Retinal pigment epithelial cell (primary cell): ENCODE data around the gene CELSR1.

Experiments used
- DNase-seq: peaks from one replicate; pipeline ENCODE4 v3.0.0-alpha.2; 2010; ENCODE audit warnings: low read depth
- H3K4me3 ChIP-seq: 2 replicates; pipeline ENCODE4 v1.5.1; 2011; ENCODE audit warnings: mild to moderate bottlenecking, low read length, control low read depth, moderate library complexity
- CTCF ChIP-seq: conservative IDR thresholded peaks from 2 replicates; pipeline ENCODE4 v1.5.1; 2011; ENCODE audit warnings: low read depth, low read length, control low read depth, inconsistent platforms

The CELSR1 gene

GRCh38 chr22:46545086-46545792, 7.8 kb upstream of the CELSR1 start:
- no peak for DNase-seq
- TF ChIP-seq CTCF: no peak
- H3K4me3 ChIP-seq: no peak overlapping the region

- TF ChIP-seq CTCF: peak; percentile 95
- H3K4me3 ChIP-seq: no peak overlapping the region
- no peak for DNase-seq
Observed at GRCh38 chr22:46542011-46542985, 4.9 kb upstream of the CELSR1 start.

GRCh38 chr22:46541536-46541935, 4.1 kb upstream of the CELSR1 start:
- no peak overlapping the region for H3K4me3 ChIP-seq
- TF ChIP-seq CTCF: no peak
- no peak for DNase-seq

- H3K4me3 ChIP-seq: no peak overlapping the region
- no peak for TF ChIP-seq CTCF
- no peak for DNase-seq
Observed at GRCh38 chr22:46540874-46541273, 3.5 kb upstream of the CELSR1 start.

GRCh38 chr22:46539169-46539568, 1.7 kb upstream of the CELSR1 start:
- no peak for DNase-seq
- no peak for TF ChIP-seq CTCF
- H3K4me3 ChIP-seq: no peak overlapping the region

GRCh38 chr22:46538814-46539160, 1.4 kb upstream of the CELSR1 start:
- DNase-seq: no peak
- no peak for TF ChIP-seq CTCF
- H3K4me3 ChIP-seq: peak overlapping the region; percentile 53
